ENCODE measurements around the gene PLD1. TPM values are rescaled to one million over a fixed set of nuclear protein-coding genes. Genes with fewer than 3 reads are reported as not detected.
A peak's percentile ranks its signal among the peaks of the same experiment; 100 is the strongest.

The PLD1 gene
- total RNA-seq, 1 donor = 19.4 TPM

- no peak for DNase-seq (ENCODE audit: low read depth)
These were observed 52.8 kb downstream of the PLD1 start for GRCh38 chr3:171757361-171758034.

DNA sequence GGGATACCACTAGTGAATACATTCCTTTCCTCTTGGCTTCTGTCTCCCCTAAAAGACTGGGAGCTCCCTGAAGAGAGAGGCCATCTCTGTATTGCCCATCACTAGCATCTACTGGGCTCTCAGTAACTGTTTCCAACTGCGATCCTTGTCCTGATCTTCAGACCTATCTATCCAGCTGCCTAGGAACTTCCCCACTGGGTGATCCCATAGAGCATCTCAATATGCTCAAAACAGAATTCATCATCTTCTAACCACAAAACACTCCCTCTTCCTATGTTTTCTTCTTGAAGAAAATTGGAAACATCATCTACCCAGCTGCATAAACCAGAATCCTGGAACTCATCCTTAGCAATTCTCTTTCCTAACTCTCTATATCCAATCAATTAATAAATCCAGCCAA, 54.6 kb downstream of the PLD1 start:
- no peak overlapping the region for H3K4me3 ChIP-seq (ENCODE audit: low read depth, low read length)
- DNase-seq (ENCODE audit: low read depth) = no peak
- TF ChIP-seq, protein P1, sequence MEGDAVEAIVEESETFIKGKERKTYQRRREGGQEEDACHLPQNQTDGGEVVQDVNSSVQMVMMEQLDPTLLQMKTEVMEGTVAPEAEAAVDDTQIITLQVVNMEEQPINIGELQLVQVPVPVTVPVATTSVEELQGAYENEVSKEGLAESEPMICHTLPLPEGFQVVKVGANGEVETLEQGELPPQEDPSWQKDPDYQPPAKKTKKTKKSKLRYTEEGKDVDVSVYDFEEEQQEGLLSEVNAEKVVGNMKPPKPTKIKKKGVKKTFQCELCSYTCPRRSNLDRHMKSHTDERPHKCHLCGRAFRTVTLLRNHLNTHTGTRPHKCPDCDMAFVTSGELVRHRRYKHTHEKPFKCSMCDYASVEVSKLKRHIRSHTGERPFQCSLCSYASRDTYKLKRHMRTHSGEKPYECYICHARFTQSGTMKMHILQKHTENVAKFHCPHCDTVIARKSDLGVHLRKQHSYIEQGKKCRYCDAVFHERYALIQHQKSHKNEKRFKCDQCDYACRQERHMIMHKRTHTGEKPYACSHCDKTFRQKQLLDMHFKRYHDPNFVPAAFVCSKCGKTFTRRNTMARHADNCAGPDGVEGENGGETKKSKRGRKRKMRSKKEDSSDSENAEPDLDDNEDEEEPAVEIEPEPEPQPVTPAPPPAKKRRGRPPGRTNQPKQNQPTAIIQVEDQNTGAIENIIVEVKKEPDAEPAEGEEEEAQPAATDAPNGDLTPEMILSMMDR (IDR thresholded peaks at IDR 0.05; ENCODE audit: insufficient read depth, low read depth, low read length) = no peak

More at GRCh38 chr3:171757361-171758034, 52.8 kb downstream of the PLD1 start:
- TF ChIP-seq, protein P1 (IDR thresholded peaks at IDR 0.05; ENCODE audit: insufficient read depth, low read depth, low read length) = no peak
- H3K4me3 ChIP-seq (ENCODE audit: low read depth, low read length) = no peak overlapping the region

DNA sequence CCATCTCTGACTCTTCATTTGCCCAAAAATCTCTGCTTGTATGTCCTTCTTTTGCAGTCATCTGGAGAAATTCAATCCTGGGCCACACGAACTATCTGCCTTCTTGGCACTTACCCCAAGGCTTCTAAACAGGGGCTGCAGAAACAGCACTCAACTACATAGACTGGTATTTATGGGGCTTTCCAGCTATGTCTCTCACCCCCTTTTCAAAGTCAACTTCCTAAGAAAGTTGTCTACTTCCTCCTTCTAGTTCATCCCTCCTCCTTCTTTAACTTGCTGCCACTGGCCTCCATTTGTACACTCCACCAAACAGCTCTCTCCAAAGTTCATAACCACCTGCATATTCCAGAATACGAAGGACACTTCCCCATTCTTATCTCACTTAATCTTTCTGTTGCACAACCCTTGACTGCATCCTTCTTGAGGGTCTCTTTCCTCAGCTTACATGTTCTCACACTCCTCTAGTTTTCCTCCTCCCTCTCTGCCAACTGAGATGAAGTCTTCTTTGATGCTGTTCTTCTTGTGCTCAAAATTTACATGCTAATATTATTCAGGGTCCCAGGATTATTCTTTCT, 55.2 kb downstream of the PLD1 start:
- TF ChIP-seq, protein P1 (IDR thresholded peaks at IDR 0.05; ENCODE audit: insufficient read depth, low read depth, low read length) = no peak
- no peak overlapping the region for H3K4me3 ChIP-seq (ENCODE audit: low read depth, low read length)
- DNase-seq (ENCODE audit: low read depth) = no peak

DNA sequence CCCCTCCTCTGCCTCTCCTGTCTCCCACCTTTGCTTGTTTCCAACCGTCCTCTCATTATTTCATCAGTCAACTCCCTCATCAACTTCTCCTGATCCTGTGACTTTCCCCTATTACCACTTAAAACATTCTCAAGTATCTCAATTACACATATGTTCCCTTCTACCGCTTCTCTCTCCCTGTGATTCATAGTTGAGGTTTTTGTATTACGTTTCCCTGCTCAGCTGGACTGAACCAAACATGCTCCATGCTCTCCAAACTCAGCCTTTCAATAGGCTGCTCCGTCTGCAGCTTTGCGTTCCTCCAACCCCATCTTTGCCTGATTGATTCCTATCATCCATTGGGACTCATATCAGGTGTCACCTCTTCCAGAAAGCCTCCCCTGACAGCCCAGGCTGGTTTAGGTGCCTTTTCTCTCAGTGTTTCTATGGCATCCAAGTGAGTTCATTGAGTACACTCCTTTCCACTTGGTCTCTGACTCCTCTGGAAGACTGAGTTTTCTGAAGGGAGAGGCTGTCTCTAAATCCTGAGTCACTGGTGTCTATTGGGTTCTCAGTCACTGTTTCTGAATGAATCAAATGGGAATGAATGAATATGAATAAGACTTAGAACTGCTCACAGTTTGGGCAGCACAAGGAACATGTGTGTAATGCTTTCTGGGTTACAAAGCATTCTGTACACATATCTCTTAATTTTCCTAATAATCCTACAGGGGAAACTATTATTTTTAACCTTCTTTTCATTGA, 56.4 kb downstream of the PLD1 start:
- no peak overlapping the region for H3K4me3 ChIP-seq (ENCODE audit: low read depth, low read length)
- TF ChIP-seq, protein P1 (IDR thresholded peaks at IDR 0.05; ENCODE audit: insufficient read depth, low read depth, low read length) = no peak
- peak; percentile 58 for DNase-seq (ENCODE audit: low read depth)

DNA sequence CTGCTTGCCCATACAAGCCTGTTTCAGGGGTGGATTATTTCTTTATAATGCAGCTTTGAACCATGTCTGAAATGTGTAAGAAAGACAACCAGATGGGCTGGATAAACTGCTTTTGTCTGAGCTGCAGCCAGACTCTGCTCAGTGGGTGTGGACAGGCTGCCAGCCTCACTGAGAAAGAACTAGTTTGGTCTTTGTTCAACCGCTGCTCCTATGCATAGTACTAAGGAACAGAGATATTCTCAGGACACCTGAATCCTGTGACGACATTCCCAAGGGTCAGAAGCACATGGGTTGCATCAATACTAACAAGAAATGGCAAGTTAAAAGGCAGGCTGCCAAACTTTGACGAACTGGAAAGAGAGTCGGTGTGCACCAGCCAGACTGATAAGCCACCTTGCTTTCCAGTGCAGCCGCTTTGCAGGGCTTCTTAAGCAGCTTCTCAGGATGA, 57.2 kb downstream of the PLD1 start:
- TF ChIP-seq, protein P1 (IDR thresholded peaks at IDR 0.05; ENCODE audit: insufficient read depth, low read depth, low read length) = no peak
- DNase-seq (ENCODE audit: low read depth) = peak; percentile 19

DNA sequence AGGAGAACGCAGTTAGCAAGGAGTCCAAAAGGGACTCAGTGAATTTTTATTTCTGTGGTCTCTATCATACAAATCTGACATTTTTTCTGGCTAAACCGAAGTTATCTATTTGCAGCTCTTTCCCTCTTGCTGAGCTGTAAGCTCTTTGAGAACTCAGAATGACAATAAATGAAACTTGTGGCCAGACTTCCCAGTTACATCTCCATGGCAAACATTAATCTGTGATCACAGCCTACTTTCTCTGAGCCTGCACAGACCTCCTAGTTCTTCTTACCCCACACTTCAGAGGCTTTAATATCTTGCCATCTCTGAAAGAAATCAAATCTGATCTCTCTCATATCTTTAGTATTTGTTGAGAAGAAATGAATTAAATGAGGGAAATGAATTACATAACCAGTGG, 58.0 kb downstream of the PLD1 start:
- TF ChIP-seq, protein P1 (IDR thresholded peaks at IDR 0.05; ENCODE audit: insufficient read depth, low read depth, low read length) = no peak
- no peak overlapping the region for H3K4me3 ChIP-seq (ENCODE audit: low read depth, low read length)
- DNase-seq (ENCODE audit: low read depth) = no peak

More for the DNA sequence above, 57.2 kb downstream of the PLD1 start:
- no peak overlapping the region for H3K4me3 ChIP-seq (ENCODE audit: low read depth, low read length)
